Body of pancreas (tissue), 4 donors: ENCODE results near the gene REELD1.

Source experiments
- POLR2A ChIP-seq, 3 donors: fragments of 450-650 bp; IDR thresholded peaks; one replicate each; pipeline ENCODE4 v1.6.1; 2016; ENCODE audit warnings: antibody characterized with exemption in 3 of 3, mild to moderate bottlenecking in 2 of 3
- TF ChIP-seq, protein P1 (sequence below), 7 experiments: fragments of 450-650 bp in 4 of 7; fragments of 200-600 bp in 3 of 7; sonication (generic) in 3 of 7; IDR thresholded peaks; one replicate each; pipeline ENCODE4 v1.5.1; 2016 to 2019; ENCODE audit warnings: antibody characterized with exemption in 7 of 7

DNA sequence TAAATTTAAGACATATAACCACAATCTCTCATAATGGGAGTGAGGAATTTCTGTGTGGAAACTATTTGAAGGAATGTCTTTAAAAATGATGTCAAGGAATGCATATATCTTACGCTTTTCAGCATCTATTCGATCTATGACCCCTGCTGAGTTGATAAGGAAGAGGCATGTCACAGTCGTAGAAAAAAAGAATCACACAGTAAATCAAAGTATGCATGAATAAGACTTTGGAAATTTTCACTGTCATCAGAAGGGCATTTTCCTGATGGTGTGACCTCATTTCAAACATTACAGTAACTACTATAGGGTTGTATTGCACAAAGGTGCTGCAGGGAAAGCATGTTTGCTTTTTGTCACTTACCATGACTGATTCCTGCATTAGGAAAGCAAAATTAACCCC, 41.5 kb downstream of the REELD1 start:
- TF ChIP-seq, protein P1, sequence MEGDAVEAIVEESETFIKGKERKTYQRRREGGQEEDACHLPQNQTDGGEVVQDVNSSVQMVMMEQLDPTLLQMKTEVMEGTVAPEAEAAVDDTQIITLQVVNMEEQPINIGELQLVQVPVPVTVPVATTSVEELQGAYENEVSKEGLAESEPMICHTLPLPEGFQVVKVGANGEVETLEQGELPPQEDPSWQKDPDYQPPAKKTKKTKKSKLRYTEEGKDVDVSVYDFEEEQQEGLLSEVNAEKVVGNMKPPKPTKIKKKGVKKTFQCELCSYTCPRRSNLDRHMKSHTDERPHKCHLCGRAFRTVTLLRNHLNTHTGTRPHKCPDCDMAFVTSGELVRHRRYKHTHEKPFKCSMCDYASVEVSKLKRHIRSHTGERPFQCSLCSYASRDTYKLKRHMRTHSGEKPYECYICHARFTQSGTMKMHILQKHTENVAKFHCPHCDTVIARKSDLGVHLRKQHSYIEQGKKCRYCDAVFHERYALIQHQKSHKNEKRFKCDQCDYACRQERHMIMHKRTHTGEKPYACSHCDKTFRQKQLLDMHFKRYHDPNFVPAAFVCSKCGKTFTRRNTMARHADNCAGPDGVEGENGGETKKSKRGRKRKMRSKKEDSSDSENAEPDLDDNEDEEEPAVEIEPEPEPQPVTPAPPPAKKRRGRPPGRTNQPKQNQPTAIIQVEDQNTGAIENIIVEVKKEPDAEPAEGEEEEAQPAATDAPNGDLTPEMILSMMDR (IDR thresholded peaks at IDR 0.05), result no peak
- no peak for TF ChIP-seq POLR2A (IDR thresholded peaks at IDR 0.05)
